GM21528 (cell line): ENCODE measurements around the gene ZNF865.

Experiments
- ATAC-seq: cut with Tn5 transposase; IDR thresholded peaks from one replicate; pipeline ENCODE4 v1.9.1; 2021; ENCODE audit warnings: mild to moderate bottlenecking, moderate library complexity; ENCODE audit not compliant: unreplicated experiment, low FRiP score

The ZNF865 gene

DNA sequence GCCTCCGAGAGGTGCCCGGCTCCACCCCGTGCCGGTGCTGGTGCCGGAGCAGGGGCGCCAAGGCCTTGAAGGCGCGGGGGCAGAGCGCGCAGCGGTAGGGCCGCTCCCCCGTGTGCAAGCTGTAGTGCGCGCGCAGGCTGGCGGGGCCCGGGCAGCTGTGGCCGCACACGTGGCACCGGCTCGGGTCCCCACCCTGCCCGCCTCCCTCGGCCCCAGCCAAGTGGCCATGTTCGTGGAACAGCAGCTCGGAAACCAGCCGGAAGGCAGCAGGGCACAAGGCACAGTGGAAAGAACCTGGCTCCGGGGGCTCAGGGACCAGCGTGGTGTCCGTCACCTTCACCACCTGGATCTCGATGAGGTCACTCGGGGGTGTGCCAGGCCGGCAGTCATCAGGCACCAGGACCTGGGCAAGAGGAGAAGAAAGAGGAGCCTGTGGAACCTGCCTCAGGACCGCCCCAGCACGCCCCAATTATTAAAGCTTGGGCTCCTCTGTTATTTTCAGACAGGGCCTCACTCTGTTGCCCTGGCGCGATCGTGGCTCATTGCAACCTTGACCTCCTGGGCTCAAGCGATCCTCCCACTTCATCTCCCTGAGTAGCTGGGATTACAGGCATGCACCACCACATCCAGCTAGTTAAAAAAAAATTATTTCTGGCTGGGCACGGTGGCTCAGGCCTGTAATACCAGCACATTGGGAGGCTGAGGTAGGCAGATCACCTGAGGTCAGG lies 17.0 kb downstream of the ZNF865 start:
- no peak for ATAC-seq

DNA sequence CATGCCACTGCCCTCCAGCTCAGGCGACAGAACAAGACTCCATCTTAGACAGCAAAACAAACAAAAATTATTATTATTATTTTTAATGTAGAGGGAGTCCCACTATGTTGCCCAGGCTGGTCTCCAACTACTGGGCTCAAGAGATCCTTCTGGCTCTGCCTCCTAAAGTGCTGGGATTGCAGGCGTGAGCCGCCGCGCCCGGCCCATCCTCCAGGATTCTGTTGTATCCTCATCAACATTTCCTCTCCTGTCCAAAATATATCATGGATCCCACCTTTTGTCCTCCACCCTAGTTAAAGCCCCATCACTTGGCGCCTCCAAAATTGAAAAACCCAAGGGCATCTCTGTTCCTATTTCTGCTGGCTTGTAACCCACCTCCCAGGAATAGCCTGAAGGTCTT lies 17.7 kb downstream of the ZNF865 start:
- ATAC-seq, result no peak

DNA sequence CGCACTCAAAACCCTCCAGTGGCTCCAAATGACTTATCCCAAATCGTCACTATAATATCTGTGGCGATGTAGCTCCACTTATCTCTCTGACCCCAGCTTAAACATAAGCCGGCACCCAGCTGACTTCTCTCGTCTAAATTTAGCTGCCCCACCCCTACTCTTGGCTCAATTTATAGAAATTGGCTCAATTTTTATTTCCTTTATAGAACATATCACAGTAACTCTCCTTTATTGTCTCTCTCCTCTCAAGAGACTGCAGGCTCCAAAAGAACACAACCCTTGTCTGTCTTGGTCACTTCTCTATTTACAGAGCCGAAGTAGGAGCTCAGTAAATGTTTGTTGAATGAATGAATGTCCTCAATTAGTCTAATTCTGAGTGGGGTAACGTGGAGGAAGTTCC lies 18.1 kb downstream of the ZNF865 start:
- no peak for ATAC-seq

DNA sequence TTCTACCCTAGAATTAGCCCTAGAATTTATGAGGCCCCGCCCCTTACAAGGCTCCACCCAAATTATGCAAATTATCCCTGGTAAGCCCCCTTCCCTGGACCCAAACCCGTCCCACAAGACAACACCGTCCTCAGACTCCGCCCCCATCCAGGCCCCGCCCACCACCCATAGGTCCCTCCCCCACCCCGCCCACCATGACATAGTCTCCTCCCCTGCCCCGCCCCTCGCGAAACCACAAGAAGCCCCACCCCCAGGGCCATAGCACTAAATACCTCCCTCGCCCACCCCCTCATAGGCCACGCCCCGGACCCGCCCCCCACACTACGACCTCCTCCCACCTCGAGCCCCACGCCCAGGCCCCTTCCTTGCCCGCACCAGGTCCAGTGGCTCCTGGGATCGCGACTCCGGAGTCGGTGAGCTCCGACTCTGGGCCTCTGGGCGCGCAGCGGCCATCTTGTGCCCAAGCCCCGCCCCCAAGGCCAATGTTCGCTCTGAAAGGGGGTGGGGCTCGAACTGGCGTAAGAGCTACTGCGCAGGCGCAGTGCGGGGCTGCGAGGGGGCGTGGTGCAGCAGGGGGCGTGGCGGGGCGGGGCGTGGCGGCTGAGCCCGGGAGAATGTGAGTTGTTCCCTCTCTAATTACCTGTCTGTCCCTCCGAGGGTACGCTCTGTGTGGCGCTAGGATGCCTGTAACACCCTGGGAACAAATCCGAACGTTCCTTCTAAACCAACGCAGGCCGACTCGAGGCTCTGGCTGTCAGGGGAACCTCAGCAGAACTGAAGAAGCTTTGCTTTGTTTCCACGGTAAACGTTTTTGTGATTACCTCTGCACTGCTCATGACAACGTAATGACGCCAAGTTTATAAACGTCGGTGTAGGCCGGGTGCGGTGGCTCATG lies 18.9 kb downstream of the ZNF865 start, which contains the start of gene ZNF784:
TSS of gene ZNF784 (minus strand) at position 458 of the 895 bp plus-strand sequence. CDS start at position 453, 5 bp downstream.
- ATAC-seq, result peak; percentile 45

DNA sequence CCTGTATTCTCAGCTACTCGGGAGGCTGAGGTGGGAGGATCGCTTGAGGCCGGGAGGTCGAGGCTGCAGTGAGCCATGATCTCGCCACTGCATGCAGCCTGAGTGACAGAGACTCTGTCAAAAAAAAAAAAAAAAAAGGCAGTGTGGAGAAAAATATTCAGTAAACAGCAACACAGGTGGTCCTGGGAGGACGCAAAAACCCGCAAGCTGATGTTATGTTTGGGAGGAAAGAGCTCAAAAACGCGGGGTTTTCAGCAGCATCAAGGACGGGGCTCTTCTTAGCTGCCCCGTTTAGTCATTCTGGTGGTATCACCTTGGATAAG lies 19.5 kb downstream of the ZNF865 start:
- ATAC-seq, result no peak

DNA sequence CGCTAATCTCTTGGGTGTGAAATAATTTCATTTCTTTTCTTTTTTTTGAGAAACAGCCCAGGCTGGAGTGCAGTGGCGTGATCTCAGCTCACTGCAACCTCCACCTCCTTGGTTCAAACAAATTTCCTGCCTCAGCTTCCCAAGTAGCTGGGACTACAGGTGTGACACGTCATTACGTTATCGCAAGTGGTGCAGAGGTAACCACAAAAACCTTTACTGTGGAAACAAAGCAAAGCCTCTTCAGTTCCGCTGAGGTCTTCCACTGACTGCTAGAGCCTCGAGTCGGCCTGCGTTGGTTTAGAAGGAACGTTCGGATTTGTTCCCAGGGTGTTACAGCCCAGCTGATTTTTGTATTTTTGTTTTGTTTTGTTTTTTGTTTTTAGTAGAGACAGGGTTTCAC lies 20.9 kb downstream of the ZNF865 start:
- no peak for ATAC-seq

DNA sequence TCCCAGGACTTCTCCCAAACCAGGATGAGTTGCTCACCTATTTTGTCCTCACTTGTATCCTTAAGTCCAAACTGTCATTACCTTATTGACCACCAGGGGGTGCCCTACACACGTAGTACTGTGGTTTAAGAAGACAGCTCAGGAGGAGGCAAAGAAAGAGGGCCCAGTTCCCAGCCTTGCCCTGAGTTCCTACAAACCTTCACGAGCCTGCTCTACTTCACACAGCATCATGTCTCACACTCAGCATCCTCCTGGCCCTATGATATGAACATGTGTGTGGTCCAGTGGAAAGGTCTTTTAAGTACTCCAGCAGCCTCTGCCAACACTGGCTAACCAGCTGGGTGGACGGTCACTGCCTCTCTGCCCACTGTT lies 27.0 kb downstream of the ZNF865 start:
- no peak for ATAC-seq

DNA sequence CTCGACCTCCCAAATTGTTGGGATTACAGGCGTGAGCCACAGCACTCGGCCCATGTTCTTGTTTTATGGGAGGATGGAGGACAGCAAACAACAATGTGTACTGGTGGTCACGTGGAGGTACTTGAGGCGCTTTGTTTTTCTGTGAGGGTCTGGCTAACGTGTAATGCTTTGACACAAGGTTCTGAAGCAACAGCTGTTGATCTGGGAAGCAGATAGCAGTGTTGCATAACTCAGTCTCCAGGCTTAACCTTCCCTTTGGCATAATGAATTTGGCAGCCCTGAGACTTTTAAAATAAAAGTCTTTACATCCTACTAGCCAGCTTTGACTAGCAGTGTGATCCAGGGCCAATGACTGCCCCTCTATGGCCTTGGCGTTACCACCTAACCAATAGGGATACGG lies 28.4 kb downstream of the ZNF865 start:
- no peak for ATAC-seq

DNA sequence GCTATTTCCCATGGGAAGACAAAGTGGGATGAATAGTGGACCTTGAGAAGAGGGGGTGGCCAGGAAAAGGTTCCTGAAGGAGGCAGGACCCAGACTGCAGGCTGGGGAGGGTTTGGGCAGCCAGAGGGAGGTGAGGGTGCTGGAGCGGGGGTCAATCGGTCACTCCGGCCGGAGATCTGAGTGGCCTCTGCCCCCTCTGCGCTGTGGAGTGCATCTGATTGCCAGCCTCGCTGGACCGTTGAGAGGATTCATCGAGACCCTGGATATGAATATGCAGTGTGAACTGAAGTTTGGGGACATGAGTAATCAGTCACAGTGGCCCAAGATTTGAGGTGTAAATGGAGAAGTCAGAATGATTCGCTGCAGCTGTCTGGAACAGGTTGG lies 29.9 kb downstream of the ZNF865 start:
- ATAC-seq, result no peak

DNA sequence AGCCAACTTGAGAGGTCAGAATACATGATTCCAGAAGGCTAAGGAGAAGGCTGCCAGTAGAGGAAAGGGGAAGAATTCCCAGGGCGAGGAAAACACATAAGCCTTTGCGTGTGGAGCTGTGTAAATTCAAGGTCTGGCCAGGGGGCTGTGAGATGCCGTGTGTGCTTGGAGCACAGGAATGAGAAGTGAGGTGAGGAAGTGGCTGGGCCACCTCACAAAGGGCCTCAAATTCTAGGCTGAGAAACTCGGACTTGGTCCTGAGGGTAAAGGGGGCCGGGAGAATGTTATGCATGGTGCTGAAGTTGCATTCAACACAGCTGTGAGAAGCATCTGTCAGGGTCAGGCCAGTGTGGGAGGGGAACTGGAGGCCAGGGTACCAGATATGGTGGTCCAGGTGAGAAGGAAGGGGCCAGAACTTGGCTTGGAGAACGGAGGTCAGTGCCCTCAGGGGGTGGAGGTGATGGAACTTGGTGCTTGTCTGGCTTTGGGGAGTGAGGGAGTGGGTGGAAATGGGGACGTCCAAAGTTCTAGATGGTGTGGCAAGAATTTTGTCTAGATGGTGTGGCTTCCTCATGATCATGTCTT lies 30.5 kb downstream of the ZNF865 start:
- no peak for ATAC-seq

DNA sequence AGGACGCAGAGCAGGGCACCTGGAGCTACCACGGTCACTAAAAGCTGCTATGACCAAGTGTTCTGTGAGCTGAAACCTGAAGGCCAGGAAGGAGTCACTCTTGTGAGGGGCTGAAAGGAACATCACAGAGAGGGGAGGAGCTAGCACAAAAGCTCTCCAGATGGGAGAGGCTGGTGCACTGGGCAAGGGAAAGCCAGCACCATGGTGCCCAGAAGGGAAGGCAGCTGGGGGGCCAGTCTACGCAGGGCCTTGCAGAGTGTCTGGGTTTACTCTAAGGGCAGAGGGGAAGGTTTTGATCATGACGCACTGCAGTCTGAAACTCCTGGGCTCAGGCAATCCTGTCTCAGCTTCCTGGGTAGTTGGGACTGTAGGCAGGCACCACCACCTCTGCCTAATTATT lies 31.3 kb downstream of the ZNF865 start:
- ATAC-seq, result no peak

DNA sequence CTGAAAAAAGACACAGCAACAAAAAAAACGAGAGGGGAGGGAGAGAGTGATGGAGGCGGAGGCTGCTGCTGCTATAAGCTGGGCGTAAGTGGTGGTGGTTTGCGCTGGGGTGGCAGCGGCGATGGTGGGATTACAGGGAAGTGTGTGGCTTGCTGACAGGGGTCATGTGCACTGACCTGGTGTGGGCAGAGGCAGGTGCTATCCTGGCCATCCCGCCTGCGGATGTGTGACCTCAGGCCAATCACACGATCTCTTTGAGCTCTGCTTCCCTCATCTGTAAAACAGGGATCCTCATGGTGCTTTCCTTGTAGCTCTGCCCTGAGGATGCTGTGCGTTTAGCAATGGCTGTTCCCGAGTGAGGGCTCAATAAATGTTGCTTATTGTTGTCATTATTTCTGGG lies 32.1 kb downstream of the ZNF865 start:
- ATAC-seq, result no peak

DNA sequence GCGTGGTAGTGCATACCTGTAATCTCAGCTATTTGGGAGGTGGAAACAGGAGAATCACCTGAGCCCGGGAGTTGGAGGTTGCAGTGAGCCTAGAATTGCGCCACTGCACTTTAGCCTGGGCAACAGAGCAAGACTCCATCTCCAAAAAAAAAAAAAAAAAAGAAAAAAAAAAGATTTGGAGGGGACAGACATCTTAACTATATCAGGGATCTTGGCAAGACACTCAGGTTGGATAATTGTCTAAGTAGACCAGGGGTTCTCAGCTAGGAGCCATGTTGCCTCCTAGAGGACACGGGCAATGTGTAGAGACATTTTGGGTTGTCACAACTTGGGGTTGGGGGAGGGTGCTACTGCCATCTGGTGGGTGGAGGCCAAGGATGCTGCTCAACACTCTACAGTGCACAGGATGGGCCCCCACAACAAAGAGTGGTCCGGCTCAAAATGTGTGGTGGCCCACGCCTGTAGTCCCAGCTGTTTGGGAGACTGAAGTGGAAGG lies 33.5 kb downstream of the ZNF865 start:
- no peak for ATAC-seq

DNA sequence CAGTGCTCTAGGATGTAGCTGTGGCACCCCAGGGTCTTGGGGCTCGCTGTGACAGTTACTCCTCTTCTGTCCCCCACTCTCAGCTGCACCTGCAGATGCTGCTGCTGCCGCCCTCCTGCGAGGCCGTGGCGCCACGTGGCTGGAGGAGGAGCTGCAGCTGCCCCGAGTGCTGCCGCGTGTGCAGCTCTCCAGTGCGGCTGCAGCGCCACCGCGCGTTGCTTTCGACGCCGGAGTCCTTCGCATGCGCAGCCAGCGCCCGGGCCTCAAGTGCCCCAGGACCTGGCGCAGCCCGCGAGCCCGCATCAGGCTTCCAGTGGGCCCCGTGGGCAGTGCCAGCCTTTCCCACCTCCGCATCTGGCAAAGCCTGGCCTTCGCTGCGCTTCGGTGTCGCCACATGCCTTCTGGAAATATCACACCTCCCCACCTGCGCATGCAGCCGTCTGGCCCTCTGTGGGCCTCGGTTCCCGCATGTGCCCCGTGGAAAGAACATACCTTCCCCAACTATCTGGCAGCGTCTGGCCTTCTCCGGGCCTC lies 34.7 kb downstream of the ZNF865 start:
- ATAC-seq, result no peak

DNA sequence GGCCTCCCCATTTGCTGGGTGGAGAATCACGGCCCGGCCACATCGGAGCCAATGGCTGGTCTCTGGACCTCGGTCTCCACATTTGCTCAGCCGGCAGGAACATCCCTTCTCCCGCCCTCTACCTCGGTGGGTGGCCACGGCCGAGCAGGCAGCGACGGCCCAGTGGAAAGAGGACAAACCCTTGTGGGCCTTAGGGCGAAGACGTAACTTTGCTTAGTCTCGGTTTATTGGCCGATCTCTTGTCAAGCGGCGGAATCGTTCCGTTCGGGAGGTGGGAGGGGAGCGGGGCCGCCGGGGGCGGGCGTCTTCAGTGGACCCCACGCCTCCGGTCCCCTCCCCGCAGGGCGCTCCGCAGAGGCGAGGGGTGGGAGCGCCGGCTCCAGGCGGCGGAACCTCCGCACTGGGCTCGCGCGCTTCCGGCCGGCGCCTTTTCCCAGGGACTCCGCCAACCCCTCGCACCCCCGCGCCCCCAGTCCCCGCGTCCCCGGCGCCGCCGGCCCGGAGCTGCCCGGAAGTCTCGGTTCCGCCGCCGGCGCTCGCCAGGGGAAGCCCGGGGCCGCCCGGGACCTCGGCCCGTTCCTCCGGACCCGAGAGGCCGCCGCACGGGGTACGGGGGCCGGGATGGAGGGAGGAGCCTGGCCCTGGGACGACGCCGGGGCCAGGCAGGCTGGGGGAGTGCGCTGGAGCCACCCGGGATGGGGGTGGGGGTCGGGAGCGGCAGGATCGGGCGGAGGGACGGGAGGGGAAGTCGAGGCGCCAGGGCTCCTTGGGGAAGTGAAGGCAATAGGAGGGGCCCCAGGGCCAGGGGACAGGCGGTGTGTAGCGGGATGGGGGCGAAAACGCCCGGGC lies 35.4 kb downstream of the ZNF865 start, which contains the start of gene ZNF580:
TSS of gene ZNF580 (plus strand) at position 426 of the 849 bp plus-strand sequence. CDS start 1,507 bp downstream, outside the sequence.
- ATAC-seq, result no peak

DNA sequence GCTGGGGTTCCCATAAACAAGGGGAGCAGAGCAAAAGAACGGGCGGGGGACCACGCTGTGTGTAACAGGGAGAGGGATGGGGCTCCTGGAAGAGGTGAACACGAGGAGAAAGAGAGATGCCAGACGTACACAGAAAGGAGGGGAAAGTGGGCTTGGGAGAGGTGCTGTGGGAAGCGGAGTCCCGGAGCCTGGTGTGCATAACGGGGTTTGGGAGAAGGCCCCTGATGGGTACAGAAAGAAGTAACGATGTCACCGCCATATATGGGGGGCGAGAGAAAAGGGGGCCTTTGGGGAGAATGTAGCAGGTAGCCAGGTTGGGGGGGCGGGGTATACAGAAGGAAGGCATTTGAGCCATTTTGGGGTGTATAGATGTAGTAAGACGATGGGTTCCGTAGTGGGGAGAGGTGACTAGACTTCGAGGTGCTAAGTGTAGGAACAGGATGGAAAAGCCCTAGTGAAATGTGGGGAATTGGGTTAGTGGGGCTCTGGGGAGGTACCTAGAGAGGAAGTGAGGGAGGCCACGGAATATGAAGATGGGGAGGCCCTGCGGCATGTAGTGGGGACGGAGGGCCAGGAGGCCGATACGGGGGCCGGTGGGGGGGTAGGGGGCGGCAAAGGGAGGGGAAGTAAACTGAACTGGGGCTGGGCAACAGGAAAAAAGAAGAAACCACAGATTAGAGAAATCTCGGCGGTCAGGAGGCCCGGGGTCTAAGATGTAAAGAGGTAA lies 36.1 kb downstream of the ZNF865 start:
- no peak for ATAC-seq

DNA sequence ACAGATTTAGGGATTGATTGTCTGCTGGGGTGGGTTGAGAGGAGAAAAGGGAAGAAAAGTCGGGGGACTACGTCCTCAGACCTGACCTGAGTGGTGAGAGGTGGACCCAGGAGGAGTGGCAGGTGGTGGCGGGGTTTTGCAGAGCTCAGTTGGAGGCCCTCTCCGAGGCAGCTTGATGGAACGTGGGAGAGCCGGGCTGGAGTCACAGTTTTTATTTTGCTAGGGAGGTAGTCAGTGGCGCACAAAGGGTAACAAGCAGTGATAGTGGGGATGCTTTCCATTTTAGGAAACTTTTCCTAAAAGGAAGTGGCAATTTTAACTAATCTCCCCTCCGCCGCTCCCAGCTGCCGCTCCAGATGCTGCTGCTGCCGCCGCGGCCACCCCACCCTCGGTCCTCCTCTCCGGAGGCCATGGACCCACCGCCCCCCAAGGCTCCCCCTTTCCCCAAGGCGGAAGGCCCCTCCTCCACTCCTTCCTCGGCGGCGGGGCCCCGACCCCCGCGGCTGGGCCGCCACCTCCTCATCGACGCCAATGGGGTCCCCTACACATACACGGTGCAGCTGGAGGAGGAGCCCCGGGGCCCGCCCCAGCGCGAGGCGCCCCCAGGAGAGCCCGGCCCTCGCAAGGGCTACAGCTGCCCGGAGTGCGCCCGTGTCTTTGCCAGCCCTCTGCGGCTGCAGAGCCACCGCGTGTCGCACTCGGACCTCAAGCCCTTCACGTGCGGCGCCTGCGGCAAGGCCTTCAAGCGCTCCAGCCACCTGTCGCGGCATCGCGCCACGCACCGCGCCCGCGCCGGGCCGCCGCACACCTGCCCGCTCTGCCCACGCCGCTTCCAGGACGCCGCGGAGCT lies 36.9 kb downstream of the ZNF865 start:
- ATAC-seq, result no peak

DNA sequence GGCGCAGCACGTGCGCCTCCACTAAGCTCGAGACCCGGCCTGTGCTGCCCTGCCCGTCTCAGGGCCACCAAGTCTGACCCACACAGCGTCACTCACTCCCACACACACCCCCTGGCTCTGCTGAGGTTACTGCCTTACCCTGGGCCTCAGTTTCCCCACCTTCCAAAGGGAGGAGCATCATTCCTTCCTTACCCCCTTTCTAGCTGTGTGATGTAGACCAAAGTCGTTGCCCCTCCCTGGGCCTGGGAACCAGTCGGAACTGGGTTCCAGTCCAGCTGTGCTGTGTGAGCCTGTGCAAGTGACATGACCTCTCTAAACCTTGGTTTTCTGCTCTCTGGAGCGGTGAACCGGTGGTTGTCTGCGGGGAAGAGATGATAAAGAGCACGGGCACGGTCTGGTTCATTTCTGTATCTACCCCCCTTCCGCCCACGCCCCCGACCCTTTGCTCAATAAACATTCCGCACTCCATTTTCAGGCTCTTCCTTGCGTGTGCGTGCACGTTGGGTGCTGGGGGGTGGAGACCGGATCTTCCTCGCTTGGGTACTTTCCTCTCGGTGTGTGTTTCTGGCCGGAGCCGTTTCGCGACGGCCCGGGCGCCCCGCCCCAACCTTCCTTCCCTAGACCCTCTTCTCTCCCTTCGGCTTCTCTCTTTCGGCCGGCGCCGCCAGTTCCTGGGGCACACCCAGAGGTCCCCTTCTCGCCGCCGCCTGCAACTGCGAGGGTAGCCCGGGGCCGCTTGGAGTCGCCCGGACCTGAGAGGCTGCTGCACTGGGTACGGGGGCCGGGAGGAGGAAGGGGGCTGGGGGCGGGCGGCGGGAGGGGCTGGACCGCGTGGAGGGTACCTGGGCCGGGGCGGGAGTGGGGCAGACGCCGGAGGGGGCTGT lies 37.8 kb downstream of the ZNF865 start, which contains the start of gene ZNF581:
TSS of gene ZNF581 (plus strand) at position 647 of the 884 bp plus-strand sequence. CDS start 923 bp downstream, outside the sequence.
- ATAC-seq, result no peak
